ENCODE data around the gene TMEM171. TPM values are rescaled to one million over a fixed set of nuclear protein-coding genes. Genes with fewer than 3 reads are reported as not detected.

The TMEM171 gene, protein sequence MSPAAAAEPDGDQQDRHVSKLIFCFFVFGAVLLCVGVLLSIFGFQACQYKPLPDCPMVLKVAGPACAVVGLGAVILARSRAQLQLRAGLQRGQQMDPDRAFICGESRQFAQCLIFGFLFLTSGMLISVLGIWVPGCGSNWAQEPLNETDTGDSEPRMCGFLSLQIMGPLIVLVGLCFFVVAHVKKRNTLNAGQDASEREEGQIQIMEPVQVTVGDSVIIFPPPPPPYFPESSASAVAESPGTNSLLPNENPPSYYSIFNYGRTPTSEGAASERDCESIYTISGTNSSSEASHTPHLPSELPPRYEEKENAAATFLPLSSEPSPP
- polyA plus RNA-seq (2013) = not detected

GRCh38 chr5:73120222-73121118 lies at the start of gene TMEM171:
Gene TMEM171, plus strand, starts transcription at chr5:73120575. Its CDS starts 2,799 bp downstream, at chr5:73123374.
- CTCF ChIA-PET = no interaction called here
- no peaks in the 10 kb centered on the region for H3K36me3 ChIP-seq (ENCODE audit: control insufficient read depth in 4 of 4, insufficient read depth in 4 of 4, low read length in 3 of 4)
- WGBS (ENCODE audit: insufficient coverage) = under 1% methylated on average over 91 of the region's 94 CpGs
- POLR2A ChIA-PET = no interaction called here
- H3K27me3 ChIP-seq (replicated peaks in 2 of 5; ENCODE audit: control insufficient read depth in 4 of 5, insufficient read depth in 5 of 5, low read length in 4 of 5) = peaks cover 24 to 100% (median 52%) of the 10 kb centered on the region in 5 experiments
- no peak within 1 kb of the TSS for H3K27ac ChIP-seq (ENCODE audit: insufficient read depth in 1 of 2, low read depth in 1 of 2, low read length in 2 of 2, poor library complexity in 1 of 2, severe bottlenecking in 2 of 2)
- H3K4me3 ChIP-seq (ENCODE audit: control insufficient read depth in 1 of 7, extremely low read depth in 1 of 7, insufficient read depth in 4 of 7, low read depth in 2 of 7, low read length in 6 of 7) = peak within 1 kb of the TSS; percentile 27 to 67 (median 54)
- H3K4me1 ChIP-seq (ENCODE audit: control extremely low read depth in 1 of 4, control insufficient read depth in 4 of 4, insufficient read depth in 4 of 4, low read length in 3 of 4) = peaks cover 0 to 16% (median 14%) of the 10 kb centered on the region in 4 experiments
- DNase-seq = peak in 2 of 3 donors; percentile 47 to 56
- H3K9me3 ChIP-seq (ENCODE audit: control extremely low read depth in 1 of 5, control insufficient read depth in 4 of 5, insufficient read depth in 2 of 5, low read depth in 1 of 5, low read length in 4 of 5) = peaks cover 0 to 8% (median 0%) of the 10 kb centered on the region in 5 experiments

- H3K4me1 ChIP-seq (ENCODE audit: control extremely low read depth in 1 of 4, control insufficient read depth in 4 of 4, insufficient read depth in 4 of 4, low read length in 3 of 4) = no peaks in the 10 kb centered on the region
- DNase-seq = no peak
- CTCF ChIA-PET = no interaction called here
- POLR2A ChIA-PET = no interaction called here
- peaks cover 0 to 19% (median 2%) of the 10 kb centered on the region in 4 experiments for H3K36me3 ChIP-seq (ENCODE audit: control insufficient read depth in 4 of 4, insufficient read depth in 4 of 4, low read length in 3 of 4)
- H3K27me3 ChIP-seq (replicated peaks in 2 of 5; ENCODE audit: control insufficient read depth in 4 of 5, insufficient read depth in 5 of 5, low read length in 4 of 5) = no peaks in the 10 kb centered on the region
- H3K4me3 ChIP-seq (ENCODE audit: control insufficient read depth in 1 of 7, extremely low read depth in 1 of 7, insufficient read depth in 4 of 7, low read depth in 2 of 7, low read length in 6 of 7) = no peak overlapping the region
- no CpG with 5 or more reads among the region's 4 CpGs for WGBS (ENCODE audit: insufficient coverage)
- no peak overlapping the region for H3K27ac ChIP-seq (ENCODE audit: insufficient read depth in 1 of 2, low read depth in 1 of 2, low read length in 2 of 2, poor library complexity in 1 of 2, severe bottlenecking in 2 of 2)
- H3K9me3 ChIP-seq (ENCODE audit: control extremely low read depth in 1 of 5, control insufficient read depth in 4 of 5, insufficient read depth in 2 of 5, low read depth in 1 of 5, low read length in 4 of 5) = no peaks in the 10 kb centered on the region
Measured at GRCh38 chr5:73081093-73081492, 39.3 kb upstream of the TMEM171 start.

DNA sequence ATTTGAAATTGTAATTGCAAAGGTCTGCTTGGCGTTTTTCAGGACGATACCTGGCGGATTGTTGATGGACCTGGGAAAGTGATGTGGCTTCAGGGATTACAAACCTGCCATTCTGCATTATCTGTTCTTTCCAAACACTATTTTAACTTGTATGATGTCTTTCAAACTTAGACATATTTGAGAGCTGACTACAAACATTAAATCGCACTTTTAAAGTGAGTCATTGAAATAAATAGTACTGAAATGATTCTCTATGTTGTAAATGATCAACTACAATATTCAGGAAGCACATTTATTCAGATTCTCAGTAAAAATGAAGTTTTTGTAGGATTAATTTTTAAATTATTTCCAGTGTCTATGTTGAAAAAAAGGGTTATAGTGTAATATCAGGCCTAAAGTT lies 32.3 kb upstream of the TMEM171 start:
- Histone ChIP-seq H3K36me3 (ENCODE audit: control insufficient read depth in 4 of 4, insufficient read depth in 4 of 4, low read length in 3 of 4) (peaks cover 3 to 10% (median 6%) of the 10 kb centered on the region in 4 experiments), H3K4me1 (ENCODE audit: control extremely low read depth in 1 of 4, control insufficient read depth in 4 of 4, insufficient read depth in 4 of 4, low read length in 3 of 4) (no peaks in the 10 kb centered on the region), H3K27me3 (replicated peaks in 2 of 5; ENCODE audit: control insufficient read depth in 4 of 5, insufficient read depth in 5 of 5, low read length in 4 of 5) (no peaks in the 10 kb centered on the region), H3K9me3 (ENCODE audit: control extremely low read depth in 1 of 5, control insufficient read depth in 4 of 5, insufficient read depth in 2 of 5, low read depth in 1 of 5, low read length in 4 of 5) (no peaks in the 10 kb centered on the region), H3K4me3 (ENCODE audit: control insufficient read depth in 1 of 7, extremely low read depth in 1 of 7, insufficient read depth in 4 of 7, low read depth in 2 of 7, low read length in 6 of 7) (no peak overlapping the region), H3K27ac (ENCODE audit: insufficient read depth in 1 of 2, low read depth in 1 of 2, low read length in 2 of 2, poor library complexity in 1 of 2, severe bottlenecking in 2 of 2) (no peak overlapping the region)
- no peak for DNase-seq
- ChIA-PET POLR2A (no interaction called here), CTCF (interaction anchor here (0.5 to 1.1 kb wide), 2 partner anchors 29 to 124 kb away, joined by 3 to 4 read pairs; no protein-coding TSS in a partner anchor)
- no CpG with 5 or more reads among the region's 4 CpGs for WGBS (ENCODE audit: insufficient coverage)

DNA sequence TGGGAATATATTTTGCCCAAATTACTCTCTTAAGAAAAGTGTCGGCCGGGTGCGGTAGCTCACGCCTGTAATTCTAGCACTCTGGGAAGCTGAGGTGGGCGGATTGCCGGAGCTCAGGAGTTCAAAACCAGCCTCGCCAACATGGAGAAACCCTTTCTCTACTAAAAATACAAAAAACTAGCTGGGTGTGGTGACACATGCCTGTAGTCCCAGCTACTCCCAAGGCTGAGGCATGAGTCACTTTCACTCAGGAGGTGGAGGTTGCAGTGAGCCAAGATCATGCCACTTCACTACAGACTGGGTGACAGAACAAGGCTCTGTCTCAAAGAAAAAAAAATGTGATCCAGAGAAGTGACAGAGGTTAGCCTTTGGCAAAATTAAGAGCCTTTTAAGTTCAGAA lies 26.4 kb upstream of the TMEM171 start:
- peaks cover 2 to 16% (median 3%) of the 10 kb centered on the region in 5 experiments for H3K9me3 ChIP-seq (ENCODE audit: control extremely low read depth in 1 of 5, control insufficient read depth in 4 of 5, insufficient read depth in 2 of 5, low read depth in 1 of 5, low read length in 4 of 5)
- H3K27me3 ChIP-seq (replicated peaks in 2 of 5; ENCODE audit: control insufficient read depth in 4 of 5, insufficient read depth in 5 of 5, low read length in 4 of 5) = no peaks in the 10 kb centered on the region
- no peaks in the 10 kb centered on the region for H3K4me1 ChIP-seq (ENCODE audit: control extremely low read depth in 1 of 4, control insufficient read depth in 4 of 4, insufficient read depth in 4 of 4, low read length in 3 of 4)
- 100% methylated on average over 6 of the region's 7 CpGs for WGBS (ENCODE audit: insufficient coverage)
- ChIA-PET POLR2A (no interaction called here), CTCF (interaction anchor here (1.0 kb wide), 1 partner anchor 11 kb away, joined by 3 read pairs; no protein-coding TSS in a partner anchor)
- H3K4me3 ChIP-seq (ENCODE audit: control insufficient read depth in 1 of 7, extremely low read depth in 1 of 7, insufficient read depth in 4 of 7, low read depth in 2 of 7, low read length in 6 of 7) = no peak overlapping the region
- H3K27ac ChIP-seq (ENCODE audit: insufficient read depth in 1 of 2, low read depth in 1 of 2, low read length in 2 of 2, poor library complexity in 1 of 2, severe bottlenecking in 2 of 2) = no peak overlapping the region
- no peak for DNase-seq
- peaks cover 0 to 3% (median 0%) of the 10 kb centered on the region in 4 experiments for H3K36me3 ChIP-seq (ENCODE audit: control insufficient read depth in 4 of 4, insufficient read depth in 4 of 4, low read length in 3 of 4)

- peaks cover 0 to 3% (median 0%) of the 10 kb centered on the region in 4 experiments for H3K36me3 ChIP-seq (ENCODE audit: control insufficient read depth in 4 of 4, insufficient read depth in 4 of 4, low read length in 3 of 4)
- H3K4me3 ChIP-seq (ENCODE audit: control insufficient read depth in 1 of 7, extremely low read depth in 1 of 7, insufficient read depth in 4 of 7, low read depth in 2 of 7, low read length in 6 of 7) = no peak overlapping the region
- H3K9me3 ChIP-seq (ENCODE audit: control extremely low read depth in 1 of 5, control insufficient read depth in 4 of 5, insufficient read depth in 2 of 5, low read depth in 1 of 5, low read length in 4 of 5) = peaks cover 2 to 16% (median 3%) of the 10 kb centered on the region in 5 experiments
- no peak overlapping the region for H3K27ac ChIP-seq (ENCODE audit: insufficient read depth in 1 of 2, low read depth in 1 of 2, low read length in 2 of 2, poor library complexity in 1 of 2, severe bottlenecking in 2 of 2)
- WGBS (ENCODE audit: insufficient coverage) = 100% methylated on average over 1 of the region's 1 CpG
- CTCF ChIA-PET = interaction anchor here (1.0 kb wide), 1 partner anchor 11 kb away, joined by 3 read pairs; no protein-coding TSS in a partner anchor
- no peaks in the 10 kb centered on the region for H3K4me1 ChIP-seq (ENCODE audit: control extremely low read depth in 1 of 4, control insufficient read depth in 4 of 4, insufficient read depth in 4 of 4, low read length in 3 of 4)
- POLR2A ChIA-PET = no interaction called here
- no peaks in the 10 kb centered on the region for H3K27me3 ChIP-seq (replicated peaks in 2 of 5; ENCODE audit: control insufficient read depth in 4 of 5, insufficient read depth in 5 of 5, low read length in 4 of 5)
- no peak for DNase-seq
Measured at GRCh38 chr5:73094415-73094814, 26.0 kb upstream of the TMEM171 start.

GRCh38 chr5:73095564-73096238 lies 24.7 kb upstream of the TMEM171 start:
- 100% methylated on average over 4 of the region's 6 CpGs for WGBS (ENCODE audit: insufficient coverage)
- ChIA-PET POLR2A (no interaction called here), CTCF (interaction anchor here (1.6 kb wide), 1 partner anchor 19 kb away, joined by 4 read pairs; no protein-coding TSS in a partner anchor)
- no peak for DNase-seq
- no peak overlapping the region for H3K27ac ChIP-seq (ENCODE audit: insufficient read depth in 1 of 2, low read depth in 1 of 2, low read length in 2 of 2, poor library complexity in 1 of 2, severe bottlenecking in 2 of 2)
- no peaks in the 10 kb centered on the region for H3K4me1 ChIP-seq (ENCODE audit: control extremely low read depth in 1 of 4, control insufficient read depth in 4 of 4, insufficient read depth in 4 of 4, low read length in 3 of 4)
- no peak overlapping the region for H3K4me3 ChIP-seq (ENCODE audit: control insufficient read depth in 1 of 7, extremely low read depth in 1 of 7, insufficient read depth in 4 of 7, low read depth in 2 of 7, low read length in 6 of 7)
- peaks cover 2 to 16% (median 3%) of the 10 kb centered on the region in 5 experiments for H3K9me3 ChIP-seq (ENCODE audit: control extremely low read depth in 1 of 5, control insufficient read depth in 4 of 5, insufficient read depth in 2 of 5, low read depth in 1 of 5, low read length in 4 of 5)
- H3K27me3 ChIP-seq (replicated peaks in 2 of 5; ENCODE audit: control insufficient read depth in 4 of 5, insufficient read depth in 5 of 5, low read length in 4 of 5) = no peaks in the 10 kb centered on the region
- peaks cover 0 to 3% (median 0%) of the 10 kb centered on the region in 4 experiments for H3K36me3 ChIP-seq (ENCODE audit: control insufficient read depth in 4 of 4, insufficient read depth in 4 of 4, low read length in 3 of 4)
